CD4-positive, alpha-beta memory T cell (primary cell): ENCODE results near the gene ABCC9. TPM values are rescaled to one million over a fixed set of nuclear protein-coding genes. Genes with fewer than 3 reads are reported as not detected.
A peak's percentile ranks its signal among the peaks of the same experiment; 100 is the strongest.
"Not testable (repeated sequence)": the region's sequence is repeated elsewhere in the genome, so short reads cannot be mapped to it uniquely, and the experiment has no call there.

ENCODE experiments used
- CTCF ChIA-PET: fragments of 350-600 bp; sonication (Branson Sonifier 250); formaldehyde crosslinking; loops from one replicate; lab custom pipeline; 2021; ENCODE audit warnings: inconsistent platforms; ENCODE audit not compliant: partially characterized antibody; lab: Charles Lee
- POLR2A ChIA-PET: fragments of 350-600 bp; sonication (Branson Sonifier 250); formaldehyde crosslinking; loops from one replicate; lab custom pipeline; 2021; ENCODE audit not compliant: partially characterized antibody; lab: Charles Lee
- DNase-seq, 5 donors: peaks; one replicate each; pipeline versions ENCODE4 v3.0.0 to v3.0.0-alpha.2; 2020 to 2022; ENCODE audit warnings: mixed read lengths in 1 of 5
- H3K27ac ChIP-seq: one replicate; pipeline ENCODE4 v1.7.0; 2013; ENCODE audit warnings: low read depth, low read length
- H3K27me3 ChIP-seq: 2 replicates; pipeline ENCODE4 v1.7.0; 2013; ENCODE audit warnings: mild to moderate bottlenecking, low read length, moderate library complexity; ENCODE audit not compliant: insufficient read depth
- H3K36me3 ChIP-seq: 2 replicates; pipeline ENCODE4 v1.7.0; 2013; ENCODE audit warnings: mild to moderate bottlenecking, low read length, moderate library complexity; ENCODE audit not compliant: insufficient read depth
- H3K4me1 ChIP-seq: 2 replicates; pipeline ENCODE4 v1.7.0; 2013; ENCODE audit warnings: mild to moderate bottlenecking, low read length, moderate library complexity; ENCODE audit not compliant: insufficient read depth
- H3K4me3 ChIP-seq, 2 donors: one replicate each; pipeline ENCODE4 v1.7.0; 2013; ENCODE audit warnings: low read length in 2 of 2, mild to moderate bottlenecking in 1 of 2
- H3K9me3 ChIP-seq, 2 donors: one replicate each; pipeline ENCODE4 v1.7.0; 2013; ENCODE audit warnings: low read length in 2 of 2, control low read depth in 1 of 2; ENCODE audit not compliant: control insufficient read depth in 1 of 2
- H3K27ac Mint-ChIP-seq, 7 donors: one replicate each; pipeline ENCODE4 v1.8.0; 2020 to 2021; ENCODE audit warnings: mixed read lengths in 7 of 7, mild to moderate bottlenecking in 6 of 7, inconsistent platforms in 3 of 7, moderate library complexity in 3 of 7
- H3K27me3 Mint-ChIP-seq, 2 donors: one replicate each; pipeline ENCODE4 v1.8.0; 2020 to 2021; ENCODE audit warnings: mixed read lengths in 2 of 2
- H3K36me3 Mint-ChIP-seq, 2 donors: one replicate each; pipeline ENCODE4 v1.8.0; 2020 to 2021; ENCODE audit warnings: mixed read lengths in 2 of 2, inconsistent platforms in 1 of 2, mild to moderate bottlenecking in 1 of 2
- H3K4me1 Mint-ChIP-seq, 4 donors: one replicate each; pipeline ENCODE4 v1.8.0; 2020 to 2021; ENCODE audit warnings: mixed read lengths in 4 of 4, mild to moderate bottlenecking in 1 of 4
- H3K4me3 Mint-ChIP-seq, 8 donors: one replicate each; pipeline ENCODE4 v1.8.0; 2020 to 2021; ENCODE audit warnings: mixed read lengths in 8 of 8, mild to moderate bottlenecking in 7 of 8, moderate library complexity in 6 of 8, inconsistent platforms in 3 of 8
- H3K9me3 Mint-ChIP-seq, 8 donors: one replicate each; pipeline ENCODE4 v1.8.0; 2020 to 2021; ENCODE audit warnings: mixed read lengths in 8 of 8, mild to moderate bottlenecking in 5 of 8, inconsistent platforms in 3 of 8, moderate library complexity in 1 of 8
- intact Hi-C: fragments of 100-400 bp; cut with micrococcal nuclease; formaldehyde crosslinking; loops from one replicate; pipeline ENCODE4 v1.15.1; 2023
- polyA plus RNA-seq, 2 donors: library from polyadenylated mRNA; unstranded; fragments of 300-500 nt; fragmentation: Illumina TruSeq; gene quantifications; one replicate each; pipeline ENCODE4 v1.2.3, GENCODE V29; 2021
- total RNA-seq, 2 experiments: library from RNA; stranded (reverse); gene quantifications; one replicate each; pipeline ENCODE4 v1.2.3, GENCODE V29; 2021

Gene ABCC9
- total and polyA plus RNA-seq, 4 experiments from 2014 or later: not detected

- H3K27me3 Mint-ChIP-seq, DNase-seq, POLR2A ChIA-PET, H3K4me1 ChIP-seq, H3K9me3 ChIP-seq, H3K27me3 ChIP-seq, H3K4me3 Mint-ChIP-seq, H3K36me3 Mint-ChIP-seq, H3K36me3 ChIP-seq, H3K4me3 ChIP-seq, H3K27ac ChIP-seq, intact Hi-C loops, CTCF ChIA-PET, H3K4me1 Mint-ChIP-seq, H3K27ac Mint-ChIP-seq: not testable (repeated sequence)
- H3K9me3 Mint-ChIP-seq: peaks cover 0 to 17% (median 5%) of the 10 kb centered on the region in 8 donors
These were observed 41.7 kb downstream of the ABCC9 start for GRCh38 chr12:21899532-21899931.

GRCh38 chr12:21895651-21896050, 45.6 kb downstream of the ABCC9 start:
- Histone ChIP-seq H3K27me3 (no peaks in the 10 kb centered on the region), H3K9me3 (no peaks in the 10 kb centered on the region), H3K27ac (no peak overlapping the region), H3K36me3 (no peaks in the 10 kb centered on the region), H3K4me3 (no peak overlapping the region), H3K4me1 (no peaks in the 10 kb centered on the region)
- intact Hi-C loops: no loop called here
- no peaks in the 10 kb centered on the region for H3K27me3 Mint-ChIP-seq
- DNase-seq: no peak
- no peak overlapping the region for H3K27ac Mint-ChIP-seq
- H3K4me3 Mint-ChIP-seq: no peak overlapping the region
- CTCF ChIA-PET: no interaction called here
- H3K36me3 Mint-ChIP-seq: no peaks in the 10 kb centered on the region
- no peaks in the 10 kb centered on the region for H3K4me1 Mint-ChIP-seq
- peaks cover 0 to 4% (median 2%) of the 10 kb centered on the region in 8 donors for H3K9me3 Mint-ChIP-seq
- POLR2A ChIA-PET: no interaction called here

GRCh38 chr12:21894792-21895595, 46.2 kb downstream of the ABCC9 start:
- peaks cover 0 to 8% (median 1%) of the 10 kb centered on the region in 8 donors for H3K9me3 Mint-ChIP-seq
- no peak for DNase-seq
- no peak overlapping the region for H3K27ac ChIP-seq
- H3K27me3 Mint-ChIP-seq: no peaks in the 10 kb centered on the region
- H3K27me3 ChIP-seq: no peaks in the 10 kb centered on the region
- no peaks in the 10 kb centered on the region for H3K9me3 ChIP-seq
- no peaks in the 10 kb centered on the region for H3K36me3 ChIP-seq
- no peak overlapping the region for H3K27ac Mint-ChIP-seq
- intact Hi-C loops: no loop called here
- H3K4me1 Mint-ChIP-seq: no peaks in the 10 kb centered on the region
- no peak overlapping the region for H3K4me3 Mint-ChIP-seq
- ChIA-PET CTCF (no interaction called here), POLR2A (no interaction called here)
- H3K4me1 ChIP-seq: no peaks in the 10 kb centered on the region
- H3K4me3 ChIP-seq: no peak overlapping the region
- no peaks in the 10 kb centered on the region for H3K36me3 Mint-ChIP-seq

GRCh38 chr12:21893924-21894323, 47.3 kb downstream of the ABCC9 start:
- H3K4me3 ChIP-seq: no peak overlapping the region
- H3K9me3 ChIP-seq: no peaks in the 10 kb centered on the region
- no peak overlapping the region for H3K4me3 Mint-ChIP-seq
- peaks cover 0 to 1% of the 10 kb centered on the region in 2 donors for H3K27me3 Mint-ChIP-seq
- POLR2A ChIA-PET: no interaction called here
- CTCF ChIA-PET: no interaction called here
- H3K27ac ChIP-seq: no peak overlapping the region
- H3K9me3 Mint-ChIP-seq: peaks cover 0 to 8% (median under 1%) of the 10 kb centered on the region in 8 donors
- H3K4me1 Mint-ChIP-seq: no peaks in the 10 kb centered on the region
- H3K36me3 ChIP-seq: no peaks in the 10 kb centered on the region
- no peaks in the 10 kb centered on the region for H3K36me3 Mint-ChIP-seq
- H3K27ac Mint-ChIP-seq: no peak overlapping the region
- intact Hi-C loops: no loop called here
- DNase-seq: no peak
- no peaks in the 10 kb centered on the region for H3K27me3 ChIP-seq
- H3K4me1 ChIP-seq: no peaks in the 10 kb centered on the region

- ChIA-PET CTCF (no interaction called here), POLR2A (no interaction called here)
These were observed 48.9 kb downstream of the ABCC9 start for GRCh38 chr12:21892341-21892740.

GRCh38 chr12:21891751-21892217, 49.4 kb downstream of the ABCC9 start:
- Histone ChIP-seq H3K36me3 (no peaks in the 10 kb centered on the region), H3K4me1 (no peaks in the 10 kb centered on the region), H3K27ac (no peak overlapping the region), H3K27me3 (no peaks in the 10 kb centered on the region), H3K9me3 (no peaks in the 10 kb centered on the region), H3K4me3 (no peak overlapping the region)
- ChIA-PET CTCF (no interaction called here), POLR2A (no interaction called here)
- H3K27me3 Mint-ChIP-seq: peaks cover 0 to 3% of the 10 kb centered on the region in 2 donors
- H3K4me1 Mint-ChIP-seq: no peaks in the 10 kb centered on the region
- intact Hi-C loops: no loop called here
- no peak overlapping the region for H3K27ac Mint-ChIP-seq
- no peaks in the 10 kb centered on the region for H3K36me3 Mint-ChIP-seq
- peaks cover 0 to 8% (median 0%) of the 10 kb centered on the region in 8 donors for H3K9me3 Mint-ChIP-seq
- no peak overlapping the region for H3K4me3 Mint-ChIP-seq
- no peak for DNase-seq

More at GRCh38 chr12:21892341-21892740, 48.9 kb downstream of the ABCC9 start:
- H3K36me3 Mint-ChIP-seq: no peaks in the 10 kb centered on the region
- no peaks in the 10 kb centered on the region for H3K27me3 ChIP-seq
- peaks cover 0 to 8% (median 0%) of the 10 kb centered on the region in 8 donors for H3K9me3 Mint-ChIP-seq
- H3K9me3 ChIP-seq: no peaks in the 10 kb centered on the region
- H3K27me3 Mint-ChIP-seq: peaks cover 0 to 2% of the 10 kb centered on the region in 2 donors
- no peak overlapping the region for H3K4me3 ChIP-seq
- H3K4me3 Mint-ChIP-seq: no peak overlapping the region
- H3K36me3 ChIP-seq: no peaks in the 10 kb centered on the region
- no peak overlapping the region for H3K27ac ChIP-seq
- intact Hi-C loops: no loop called here
- DNase-seq: no peak
- H3K4me1 Mint-ChIP-seq: no peaks in the 10 kb centered on the region
- no peaks in the 10 kb centered on the region for H3K4me1 ChIP-seq
- H3K27ac Mint-ChIP-seq: no peak overlapping the region

GRCh38 chr12:21888276-21888863, 52.9 kb downstream of the ABCC9 start:
- intact Hi-C loops: no loop called here
- no peak overlapping the region for H3K27ac ChIP-seq
- no peaks in the 10 kb centered on the region for H3K4me1 Mint-ChIP-seq
- H3K4me3 Mint-ChIP-seq: no peak overlapping the region
- H3K9me3 Mint-ChIP-seq: peaks cover 0 to 5% (median 0%) of the 10 kb centered on the region in 8 donors
- peak overlapping the region in 1 of 7 donors; percentile 12 for H3K27ac Mint-ChIP-seq
- H3K36me3 Mint-ChIP-seq: no peaks in the 10 kb centered on the region
- ChIA-PET POLR2A (no interaction called here), CTCF (no interaction called here)
- H3K4me3 ChIP-seq: no peak overlapping the region
- no peaks in the 10 kb centered on the region for H3K27me3 ChIP-seq
- DNase-seq: no peak
- H3K27me3 Mint-ChIP-seq: peaks cover 3 to 9% of the 10 kb centered on the region in 2 donors
- no peaks in the 10 kb centered on the region for H3K36me3 ChIP-seq
- no peaks in the 10 kb centered on the region for H3K9me3 ChIP-seq
- no peaks in the 10 kb centered on the region for H3K4me1 ChIP-seq
